ENCODE results near the gene FAU. TPM values are rescaled to one million over a fixed set of nuclear protein-coding genes. Genes with fewer than 3 reads are reported as not detected.

The FAU gene
- total and polyA plus RNA-seq, 2 of the 13 experiments (the other 11 are each of a cell fraction or from before 2014, with no cell fraction given): 374 to 869 TPM

DNA sequence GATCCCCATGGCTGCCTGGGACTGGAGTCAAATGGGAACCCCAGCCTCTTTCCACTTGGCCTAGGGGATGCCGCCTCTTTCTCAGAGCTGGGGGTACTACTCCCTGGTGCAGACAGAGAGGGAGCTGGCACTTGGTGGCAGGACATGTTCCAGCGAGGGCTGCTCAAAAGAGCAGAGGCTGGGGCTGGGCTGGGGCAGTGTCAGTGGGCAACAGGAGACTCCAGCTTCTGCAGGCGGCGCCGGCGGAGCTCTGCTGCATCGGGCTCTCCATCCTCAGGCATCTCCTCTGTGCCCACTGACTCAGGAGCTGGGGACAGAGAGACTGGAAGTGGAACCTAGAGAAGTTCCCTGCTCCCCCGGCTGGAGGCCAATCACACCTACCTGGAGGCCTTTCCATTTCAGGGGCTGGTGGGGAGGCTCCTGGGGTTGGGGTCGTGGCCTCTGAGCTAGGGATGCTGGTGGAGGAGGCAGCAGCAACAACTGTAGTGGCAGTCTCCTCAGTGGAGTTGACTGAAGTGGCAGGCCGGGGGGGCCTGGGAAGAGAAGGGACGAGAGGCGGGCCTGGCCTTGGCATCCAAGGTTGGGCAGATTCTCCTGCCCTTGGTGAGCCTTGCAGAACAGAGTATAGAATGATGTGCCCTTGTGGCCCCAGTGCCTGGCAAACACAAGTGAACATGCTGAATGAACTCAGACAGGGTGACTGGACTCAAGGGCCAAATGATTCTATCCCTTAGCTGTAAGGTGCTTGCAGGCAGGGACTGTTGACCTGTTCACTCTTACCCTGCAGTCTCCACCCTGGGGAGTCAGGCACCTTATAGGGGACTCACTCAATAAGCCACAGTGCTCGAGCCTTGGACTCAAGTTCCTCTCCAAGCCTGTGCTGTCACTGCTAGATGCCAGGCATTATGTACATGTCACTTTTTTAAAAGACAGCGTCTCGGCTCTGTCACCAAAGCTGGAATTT, 6.5 kb upstream of the FAU start:
- POLR2A ChIA-PET: interaction anchor here (0.6 to 2.8 kb wide), 4 partner anchors 10 to 291 kb away, joined by 3 to 12 read pairs (median 6); partner anchors contain the start of gene ZNHIT2
- ATAC-seq: no peak
- BruUV-seq (replicated peaks): no TSS peak
- TF ChIP-seq AGO2 (optimal IDR thresholded peaks at IDR 0.05; ENCODE audit: low read depth, low read length): peak; percentile 86
- no peak for TF ChIP-seq KDM3A (CRISPR knock-in tag; IDR thresholded peaks at IDR 0.05; ENCODE audit: low read depth)
- TF ChIP-seq, protein P1, sequence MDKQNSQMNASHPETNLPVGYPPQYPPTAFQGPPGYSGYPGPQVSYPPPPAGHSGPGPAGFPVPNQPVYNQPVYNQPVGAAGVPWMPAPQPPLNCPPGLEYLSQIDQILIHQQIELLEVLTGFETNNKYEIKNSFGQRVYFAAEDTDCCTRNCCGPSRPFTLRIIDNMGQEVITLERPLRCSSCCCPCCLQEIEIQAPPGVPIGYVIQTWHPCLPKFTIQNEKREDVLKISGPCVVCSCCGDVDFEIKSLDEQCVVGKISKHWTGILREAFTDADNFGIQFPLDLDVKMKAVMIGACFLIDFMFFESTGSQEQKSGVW (CRISPR knock-in tag; IDR thresholded peaks at IDR 0.05; ENCODE audit: borderline replicate concordance): no peak
- no peak for TF ChIP-seq ZNF432 (CRISPR knock-in tag; IDR thresholded peaks at IDR 0.05; ENCODE audit: borderline replicate concordance)
- TF ChIP-seq SRSF9 (IDR thresholded peaks at IDR 0.05; ENCODE audit: borderline replicate concordance, insufficient read depth, low read depth, low read length, poor library complexity, severe bottlenecking): no peak
- TF ChIP-seq AGO1 (IDR thresholded peaks at IDR 0.05; ENCODE audit: low read depth, low read length, poor library complexity, severe bottlenecking): peak; percentile 47
- TF ChIP-seq, protein P2, sequence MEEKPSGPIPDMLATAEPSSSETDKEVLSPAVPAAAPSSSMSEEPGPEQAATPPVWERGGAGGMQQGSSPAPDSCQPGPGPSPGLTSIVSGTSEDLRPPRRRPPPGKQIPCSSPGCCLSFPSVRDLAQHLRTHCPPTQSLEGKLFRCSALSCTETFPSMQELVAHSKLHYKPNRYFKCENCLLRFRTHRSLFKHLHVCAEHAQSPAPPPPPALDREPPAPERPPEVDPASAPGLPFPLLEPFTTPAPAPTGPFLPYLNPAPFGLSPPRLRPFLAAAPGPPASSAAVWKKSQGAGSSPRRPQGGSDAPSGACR (CRISPR knock-in tag; IDR thresholded peaks at IDR 0.05): no peak
- TF ChIP-seq ZNF558 (CRISPR knock-in tag; IDR thresholded peaks at IDR 0.05; ENCODE audit: borderline replicate concordance): no peak
- TF ChIP-seq, protein P3, sequence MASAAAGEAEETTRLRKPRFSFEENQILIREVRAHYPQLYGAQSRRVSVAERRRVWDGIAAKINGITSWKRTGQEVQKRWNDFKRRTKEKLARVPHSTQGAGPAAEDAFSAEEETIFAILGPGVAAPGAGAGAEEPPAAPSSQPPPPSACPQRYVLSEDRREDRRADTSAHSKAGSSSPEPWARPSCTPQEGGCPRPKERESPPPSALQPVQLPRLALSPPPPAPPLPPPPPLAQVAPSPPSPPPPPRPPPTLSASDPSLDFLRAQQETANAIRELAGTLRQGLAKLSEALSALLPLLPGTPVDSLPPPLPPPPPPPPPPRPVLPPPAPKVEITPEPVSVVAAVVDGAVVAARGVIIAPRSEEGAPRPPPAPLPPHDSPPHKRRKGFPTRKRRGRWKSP (CRISPR knock-in tag; IDR thresholded peaks at IDR 0.05): no peak
- TF ChIP-seq ZNF598 (CRISPR knock-in tag; IDR thresholded peaks at IDR 0.05; ENCODE audit: borderline replicate concordance): no peak
- TF ChIP-seq RBM22 (optimal IDR thresholded peaks at IDR 0.05; ENCODE audit: low read length): peak; percentile 41

More for the DNA sequence above, 6.5 kb upstream of the FAU start:
- Histone ChIP-seq H3K9me3 (ENCODE audit: low read length) (no peaks in the 10 kb centered on the region), H3K36me3 (replicated peaks in 1 of 2; ENCODE audit: control insufficient read depth in 1 of 2, insufficient read depth in 2 of 2, low read length in 2 of 2) (peaks cover 47 to 80% of the 10 kb centered on the region in 2 experiments), H3K4me1 (ENCODE audit: insufficient read depth, low read length) (peaks cover 27% of the 10 kb centered on the region), H3K27me3 (ENCODE audit: control insufficient read depth in 1 of 2, insufficient read depth in 2 of 2, low read length in 2 of 2) (no peaks in the 10 kb centered on the region), H3K9ac (ENCODE audit: insufficient read depth, low read depth, low read length) (no peak overlapping the region), H3K27ac (ENCODE audit: extremely low read length, insufficient read depth, low read length) (no peak overlapping the region), H4K20me1 (ENCODE audit: insufficient read depth, low read length) (peaks cover 17% of the 10 kb centered on the region), H3K4me3 (replicated peaks in 1 of 3; ENCODE audit: insufficient read depth in 1 of 3, low read depth in 2 of 3, low read length in 3 of 3) (no peak overlapping the region), H2AFZ (ENCODE audit: low read length) (no peak overlapping the region), H3K79me2 (ENCODE audit: insufficient read depth, low read length) (peaks cover 34% of the 10 kb centered on the region), H3K4me2 (ENCODE audit: low read depth, low read length) (no peak overlapping the region)
- 100% methylated on average over 7 of the region's 15 CpGs for WGBS (ENCODE audit: low lambda C conversion rate)
- CTCF ChIA-PET (ENCODE audit: low intra/inter-chr PET ratio, low total read pairs): no interaction called here
- intact Hi-C loops (cut with micrococcal nuclease; ENCODE audit: unreplicated experiment): no loop called here
- in situ Hi-C loops (cut with HindIII; ENCODE audit: extremely low pct_ligation_motif_present, low pct_unique_long_range_greater_than_20kb): no loop called here
- DNase-seq (ENCODE audit: low spot score) (no peak), FAIRE-seq (no peak)

Data from HepG2 (cell line).